ENCODE measurements around the gene AFF4. TPM values are rescaled to one million over a fixed set of nuclear protein-coding genes. Genes with fewer than 3 reads are reported as not detected.

The AFF4 gene
- total and polyA plus RNA-seq, 9 of the 15 experiments (the other 6 are each of a cell fraction or from before 2014, with no cell fraction given), result 1.7 to 25.8 (median 17.9) TPM

DNA sequence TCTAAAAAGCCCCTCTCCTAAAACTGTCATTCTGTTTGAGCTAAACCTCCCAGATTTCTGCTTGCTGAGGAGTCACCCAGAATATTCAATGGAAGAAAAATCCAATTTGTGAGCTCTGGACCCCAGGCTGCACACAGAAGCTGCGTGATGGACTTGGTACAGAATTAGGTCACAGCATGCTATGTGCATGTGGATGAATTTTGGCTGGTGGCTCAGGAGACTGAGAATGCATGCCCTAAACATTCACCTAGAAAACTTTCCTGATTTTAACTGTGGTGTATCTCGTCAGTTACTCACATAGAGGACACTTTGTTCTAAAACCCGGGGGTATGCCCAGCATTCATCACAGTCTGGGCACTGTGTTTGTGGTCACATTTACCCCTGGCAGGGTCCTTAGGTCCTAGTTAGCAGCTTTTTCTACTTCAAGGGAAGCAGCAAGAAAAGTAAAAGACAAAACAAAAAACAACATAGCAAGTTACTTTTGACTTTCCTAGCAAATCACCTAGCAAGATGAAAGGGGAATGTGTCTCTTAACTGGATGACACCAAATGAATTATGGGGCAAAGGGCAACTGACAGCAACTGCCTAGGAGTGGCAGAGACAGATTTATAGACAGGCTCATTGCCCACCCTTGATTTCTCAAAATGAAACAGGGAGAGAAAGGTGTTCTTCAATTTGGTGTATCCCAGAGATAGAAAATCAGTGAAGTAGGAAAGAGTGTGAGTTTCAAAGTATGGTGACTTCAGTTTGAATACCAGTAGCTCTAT lies 124.7 kb downstream of the AFF4 start:
- in situ Hi-C loops (cut with MboI) (no loop called here), intact Hi-C loops (cut with micrococcal nuclease) (no loop called here)
- no peak for DNase-seq (ENCODE audit: extremely low read depth in 1 of 4, low spot score in 3 of 4)
- Histone ChIP-seq H3K9me1 (ENCODE audit: control insufficient read depth, insufficient read depth, low read length) (no peaks in the 10 kb centered on the region), H3K36me3 (ENCODE audit: control insufficient read depth, insufficient read depth, low read length) (no peaks in the 10 kb centered on the region), H3K79me2 (ENCODE audit: control insufficient read depth, insufficient read depth, low read length) (no peaks in the 10 kb centered on the region), H2AFZ (ENCODE audit: low read depth, low read length) (peak overlapping the region; percentile 49; the same call in 1 of the 2 replicates), H3K27me3 (ENCODE audit: control insufficient read depth in 2 of 2, insufficient read depth in 2 of 2, low read length in 2 of 2) (no peaks in the 10 kb centered on the region), H3K4me1 (replicated peaks in 1 of 2; ENCODE audit: control insufficient read depth in 2 of 2, insufficient read depth in 2 of 2, low read length in 2 of 2) (peaks cover 0 to 19% of the 10 kb centered on the region in 2 experiments; a peak in 3 of 5 replicates), H3K9me3 (replicated peaks; ENCODE audit: control insufficient read depth, insufficient read depth, low read depth, low read length) (no peaks in the 10 kb centered on the region), H3K4me3 (no peak overlapping the region), H4K20me1 (replicated peaks; ENCODE audit: control insufficient read depth, insufficient read depth, low read length) (no peaks in the 10 kb centered on the region), H3K27ac (ENCODE audit: extremely low read depth, low read depth, low read length) (no peak overlapping the region), H3K9ac (ENCODE audit: insufficient read depth in 1 of 2, low read depth in 2 of 2, low read length in 2 of 2) (no peak overlapping the region), H3K4me2 (ENCODE audit: insufficient read depth, low read length) (no peak overlapping the region)
- ChIA-PET CTCF (ENCODE audit: low intra/inter-chr PET ratio) (no interaction called here), POLR2A (interaction anchor here (0.7 to 1.6 kb wide), 4 partner anchors 8 to 29 kb away, joined by 3 to 8 read pairs (median 5); partner anchors contain the start of gene SHROOM1)
- no peak for TF ChIP-seq CREB3L1 (IDR thresholded peaks at IDR 0.05; ENCODE audit: borderline replicate concordance, low read depth)
- TF ChIP-seq RUNX1 (IDR thresholded peaks at IDR 0.05; ENCODE audit: low read depth), result no peak
- no peak for TF ChIP-seq SP1 (CRISPR knock-in tag; IDR thresholded peaks at IDR 0.05)
- TF ChIP-seq, protein P1, sequence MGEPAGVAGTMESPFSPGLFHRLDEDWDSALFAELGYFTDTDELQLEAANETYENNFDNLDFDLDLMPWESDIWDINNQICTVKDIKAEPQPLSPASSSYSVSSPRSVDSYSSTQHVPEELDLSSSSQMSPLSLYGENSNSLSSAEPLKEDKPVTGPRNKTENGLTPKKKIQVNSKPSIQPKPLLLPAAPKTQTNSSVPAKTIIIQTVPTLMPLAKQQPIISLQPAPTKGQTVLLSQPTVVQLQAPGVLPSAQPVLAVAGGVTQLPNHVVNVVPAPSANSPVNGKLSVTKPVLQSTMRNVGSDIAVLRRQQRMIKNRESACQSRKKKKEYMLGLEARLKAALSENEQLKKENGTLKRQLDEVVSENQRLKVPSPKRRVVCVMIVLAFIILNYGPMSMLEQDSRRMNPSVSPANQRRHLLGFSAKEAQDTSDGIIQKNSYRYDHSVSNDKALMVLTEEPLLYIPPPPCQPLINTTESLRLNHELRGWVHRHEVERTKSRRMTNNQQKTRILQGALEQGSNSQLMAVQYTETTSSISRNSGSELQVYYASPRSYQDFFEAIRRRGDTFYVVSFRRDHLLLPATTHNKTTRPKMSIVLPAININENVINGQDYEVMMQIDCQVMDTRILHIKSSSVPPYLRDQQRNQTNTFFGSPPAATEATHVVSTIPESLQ (CRISPR knock-in tag; IDR thresholded peaks at IDR 0.05), result no peak
- no peak for TF ChIP-seq HNRNPUL1 (IDR thresholded peaks at IDR 0.05; ENCODE audit: low read length)
- TF ChIP-seq MEF2D (tag; conservative IDR thresholded peaks at IDR 0.05; ENCODE audit: low read depth), result no peak
- TF ChIP-seq ZNF764 (CRISPR knock-in tag; IDR thresholded peaks at IDR 0.05; ENCODE audit: low read depth), result no peak
- TF ChIP-seq TEAD2 (tag; IDR thresholded peaks at IDR 0.05), result no peak
- TF ChIP-seq ZNF24 (IDR thresholded peaks at IDR 0.05), result no peak
- TF ChIP-seq KLF10 (CRISPR knock-in tag; IDR thresholded peaks at IDR 0.05), result no peak
- no peak for TF ChIP-seq BRD9 (IDR thresholded peaks at IDR 0.05; ENCODE audit: low read depth, partially characterized antibody)
- no peak for TF ChIP-seq ZNF165 (CRISPR knock-in tag; IDR thresholded peaks at IDR 0.05; ENCODE audit: borderline replicate concordance)
- TF ChIP-seq WHSC1 (IDR thresholded peaks at IDR 0.05; ENCODE audit: low read length), result no peak
- no peak for TF ChIP-seq DNMT1 (IDR thresholded peaks at IDR 0.05)
- no peak for TF ChIP-seq POLR2AphosphoS5 (IDR thresholded peaks at IDR 0.05; ENCODE audit: control insufficient read depth, insufficient read depth, low read depth, low read length)
- no peak for TF ChIP-seq TBP (optimal IDR thresholded peaks at IDR 0.05; ENCODE audit: low read depth, low read length)
- FAIRE-seq, result no peak
- no TSS peak for BruUV-seq (replicated peaks)
- ATAC-seq, result no peak
- WGBS (ENCODE audit: insufficient coverage, low coverage, missing lambda C conversion rate), result 36% methylated on average over 3 of the region's 3 CpGs

Measured in K562 (cell line).